CD4-positive, CD25-positive, alpha-beta regulatory T cell (primary cell): ENCODE results near the gene TMEM129. TPM values are rescaled to one million over a fixed set of nuclear protein-coding genes. Genes with fewer than 3 reads are reported as not detected.

ENCODE experiments used
- ATAC-seq, 2 donors: fragments of 150-1000 bp; cut with Tn5 transposase; one replicate each; pipeline ENCODE4 v1.10.0; 2021; ENCODE audit warnings: low read depth in 2 of 2, moderate number of reproducible peaks in 2 of 2, moderate library complexity in 1 of 2
- DNase-seq, 3 donors: peaks; one replicate each; pipeline versions ENCODE4 v3.0.0 to v3.0.0-alpha.2; 2012 to 2022; ENCODE audit warnings: mixed read lengths in 1 of 3
- H3K27ac ChIP-seq: one replicate; pipeline ENCODE4 v1.7.0; 2013; ENCODE audit warnings: mild to moderate bottlenecking, low read length; ENCODE audit not compliant: insufficient read depth, poor library complexity, severe bottlenecking
- H3K27me3 ChIP-seq: one replicate; pipeline ENCODE4 v1.7.0; 2013; ENCODE audit warnings: low read length; ENCODE audit not compliant: control insufficient read depth, insufficient read depth
- H3K36me3 ChIP-seq: one replicate; pipeline ENCODE4 v1.7.0; 2013; ENCODE audit warnings: mild to moderate bottlenecking, low read length, moderate library complexity; ENCODE audit not compliant: control insufficient read depth, insufficient read depth
- H3K4me1 ChIP-seq: 2 replicates; pipeline ENCODE4 v1.7.0; 2013; ENCODE audit warnings: mild to moderate bottlenecking, low read length; ENCODE audit not compliant: insufficient read depth, control insufficient read depth, poor library complexity, severe bottlenecking
- H3K4me3 ChIP-seq: one replicate; pipeline ENCODE4 v1.7.0; 2013; ENCODE audit warnings: low read depth, mild to moderate bottlenecking, low read length, moderate library complexity
- H3K9me3 ChIP-seq, 2 experiments: 1 replicate in 1 of 2; 2 replicates in 1 of 2; pipeline ENCODE4 v1.7.0; 2013; ENCODE audit warnings: low read length in 2 of 2, mild to moderate bottlenecking in 1 of 2, moderate library complexity in 1 of 2; ENCODE audit not compliant: control insufficient read depth in 2 of 2
- H3K27ac Mint-ChIP-seq, 3 donors: one replicate each; pipeline ENCODE4 v1.8.0; 2020 to 2022; ENCODE audit warnings: mild to moderate bottlenecking in 3 of 3, mixed read lengths in 3 of 3, moderate library complexity in 2 of 3
- H3K27me3 Mint-ChIP-seq: one replicate; pipeline ENCODE4 v1.8.0; 2022; ENCODE audit warnings: mild to moderate bottlenecking, mixed read lengths
- H3K36me3 Mint-ChIP-seq: one replicate; pipeline ENCODE4 v1.8.0; 2020; ENCODE audit warnings: mixed read lengths
- H3K4me1 Mint-ChIP-seq, 4 donors: one replicate each; pipeline ENCODE4 v1.8.0; 2020 to 2022; ENCODE audit warnings: mixed read lengths in 4 of 4, mild to moderate bottlenecking in 1 of 4
- H3K4me3 Mint-ChIP-seq, 4 donors: one replicate each; pipeline ENCODE4 v1.8.0; 2020 to 2022; ENCODE audit warnings: mild to moderate bottlenecking in 4 of 4, mixed read lengths in 4 of 4, moderate library complexity in 3 of 4
- H3K9me3 Mint-ChIP-seq, 7 donors: one replicate each; pipeline ENCODE4 v1.8.0; 2020 to 2022; ENCODE audit warnings: mixed read lengths in 7 of 7, mild to moderate bottlenecking in 3 of 7, moderate library complexity in 2 of 7
- polyA plus RNA-seq, 4 donors: library from polyadenylated mRNA; unstranded; fragments of 300-500 nt; fragmentation: Illumina TruSeq; gene quantifications; one replicate each; pipeline ENCODE4 v1.2.3, GENCODE V29; 2021
- total RNA-seq: library from RNA; stranded (reverse); gene quantifications from one replicate; pipeline ENCODE4 v1.2.3, GENCODE V29; 2022

The TMEM129 gene
- total and polyA plus RNA-seq, 5 donors from 2014 or later = 19.6 to 33.9 (median 30.5) TPM

DNA sequence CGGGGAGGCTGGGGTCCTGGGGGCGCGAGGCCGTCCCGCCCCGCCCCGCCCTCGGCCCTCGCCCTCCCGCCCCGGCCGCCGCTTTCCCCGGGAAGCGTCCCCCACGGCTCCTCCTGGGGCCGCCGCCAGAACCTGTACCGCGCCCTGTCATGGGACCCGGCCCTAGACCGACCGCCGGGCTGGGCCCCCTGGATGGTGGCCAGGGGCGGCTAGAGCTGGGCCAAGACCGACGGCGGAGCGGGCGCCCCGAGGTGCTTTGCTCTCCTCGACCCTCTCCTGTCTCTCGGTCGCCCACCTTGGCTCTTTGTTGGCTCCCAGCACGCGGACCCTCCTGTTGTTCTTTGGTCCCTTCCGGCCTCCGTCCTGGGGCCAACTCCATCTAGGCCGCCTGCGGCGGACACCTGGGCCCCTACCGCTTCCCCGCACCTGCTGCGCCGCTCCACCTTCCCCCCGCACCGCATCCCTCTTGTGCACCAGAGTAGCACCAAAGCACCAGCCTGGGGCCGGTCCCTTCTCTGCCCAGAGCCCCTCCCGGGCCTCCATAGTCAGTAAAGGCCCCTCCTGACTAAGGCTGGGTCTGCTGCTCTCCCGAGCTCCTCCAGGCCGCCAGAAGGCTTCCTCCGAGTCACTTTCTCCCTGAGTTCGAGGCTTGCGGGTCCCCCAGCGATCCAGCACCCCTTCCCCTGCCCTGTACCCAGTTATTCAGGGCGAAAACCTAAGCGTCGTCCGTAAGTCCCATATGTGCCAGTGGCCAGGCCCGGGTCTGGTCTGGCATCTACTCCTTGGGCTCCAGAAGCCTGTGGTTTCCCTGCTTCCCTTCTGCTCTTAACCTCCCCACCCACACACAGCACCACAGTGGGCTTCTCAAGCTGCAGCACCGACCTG is 785 bp upstream of the TMEM129 start:
- peaks cover 7 to 65% (median 38%) of the 10 kb centered on the region in 4 donors for H3K4me1 Mint-ChIP-seq
- Histone ChIP-seq H3K4me3 (peak overlapping the region; percentile 92), H3K4me1 (peaks cover 64% of the 10 kb centered on the region), H3K36me3 (peaks cover 5% of the 10 kb centered on the region), H3K9me3 (no peaks in the 10 kb centered on the region), H3K27ac (peak overlapping the region; percentile 89), H3K27me3 (no peaks in the 10 kb centered on the region)
- H3K27ac Mint-ChIP-seq = peak overlapping the region; percentile 100
- no peak for ATAC-seq
- no peaks in the 10 kb centered on the region for H3K27me3 Mint-ChIP-seq
- H3K9me3 Mint-ChIP-seq = peaks cover 0 to 1% (median 0%) of the 10 kb centered on the region in 7 donors
- peaks cover 12% of the 10 kb centered on the region for H3K36me3 Mint-ChIP-seq
- DNase-seq = no peak
- H3K4me3 Mint-ChIP-seq = peak overlapping the region; percentile 92 to 99 (median 95)

GRCh38 chr4:1720163-1720983 is 750 bp downstream of the TMEM129 start:
- H3K4me3 Mint-ChIP-seq = peak overlapping the region; percentile 81 to 99 (median 88)
- peak; percentile 37 to 70 (median 39) for DNase-seq
- H3K9me3 Mint-ChIP-seq = peaks cover 0 to 1% (median 0%) of the 10 kb centered on the region in 7 donors
- ATAC-seq = peak in 1 of 2 donors; percentile 5
- peaks cover 49% of the 10 kb centered on the region for H3K4me1 ChIP-seq
- H3K27me3 Mint-ChIP-seq = no peaks in the 10 kb centered on the region
- H3K4me3 ChIP-seq = no peak overlapping the region
- peaks cover 7 to 57% (median 34%) of the 10 kb centered on the region in 4 donors for H3K4me1 Mint-ChIP-seq
- peaks cover 5% of the 10 kb centered on the region for H3K36me3 ChIP-seq
- H3K27me3 ChIP-seq = no peaks in the 10 kb centered on the region
- no peaks in the 10 kb centered on the region for H3K9me3 ChIP-seq
- peak overlapping the region; percentile 68 for H3K27ac ChIP-seq
- peak overlapping the region; percentile 73 to 91 (median 80) for H3K27ac Mint-ChIP-seq
- peaks cover 5% of the 10 kb centered on the region for H3K36me3 Mint-ChIP-seq

- Histone ChIP-seq H3K9me3 (no peaks in the 10 kb centered on the region), H3K4me3 (no peak overlapping the region), H3K4me1 (peaks cover 49% of the 10 kb centered on the region), H3K27ac (no peak overlapping the region), H3K27me3 (no peaks in the 10 kb centered on the region), H3K36me3 (peaks cover 5% of the 10 kb centered on the region)
- Mint-ChIP-seq H3K36me3 (no peaks in the 10 kb centered on the region), H3K4me1 (peaks cover 4 to 58% (median 30%) of the 10 kb centered on the region in 4 donors), H3K9me3 (peaks cover 0 to 1% (median 0%) of the 10 kb centered on the region in 7 donors), H3K4me3 (peak overlapping the region; percentile 15 to 90 (median 76)), H3K27me3 (no peaks in the 10 kb centered on the region), H3K27ac (peak overlapping the region in 1 of 3 donors; percentile 54)
- ATAC-seq (no peak), DNase-seq (no peak)
These were observed 2.9 kb downstream of the TMEM129 start for GRCh38 chr4:1718095-1718850.

- DNase-seq (no peak), ATAC-seq (no peak)
- peaks cover 46% of the 10 kb centered on the region for H3K4me1 ChIP-seq
- Mint-ChIP-seq H3K36me3 (no peaks in the 10 kb centered on the region), H3K9me3 (peaks cover 0 to under 1% (median 0%) of the 10 kb centered on the region in 7 donors), H3K4me3 (peak overlapping the region in 1 of 4 donors; percentile 99), H3K27me3 (no peaks in the 10 kb centered on the region), H3K27ac (no peak overlapping the region), H3K4me1 (peaks cover 0 to 55% (median 27%) of the 10 kb centered on the region in 4 donors)
- no peak overlapping the region for H3K4me3 ChIP-seq
- no peak overlapping the region for H3K27ac ChIP-seq
- no peaks in the 10 kb centered on the region for H3K9me3 ChIP-seq
- H3K36me3 ChIP-seq = peaks cover 5% of the 10 kb centered on the region
- H3K27me3 ChIP-seq = no peaks in the 10 kb centered on the region
These were observed 3.7 kb downstream of the TMEM129 start for GRCh38 chr4:1717129-1718094.

DNA sequence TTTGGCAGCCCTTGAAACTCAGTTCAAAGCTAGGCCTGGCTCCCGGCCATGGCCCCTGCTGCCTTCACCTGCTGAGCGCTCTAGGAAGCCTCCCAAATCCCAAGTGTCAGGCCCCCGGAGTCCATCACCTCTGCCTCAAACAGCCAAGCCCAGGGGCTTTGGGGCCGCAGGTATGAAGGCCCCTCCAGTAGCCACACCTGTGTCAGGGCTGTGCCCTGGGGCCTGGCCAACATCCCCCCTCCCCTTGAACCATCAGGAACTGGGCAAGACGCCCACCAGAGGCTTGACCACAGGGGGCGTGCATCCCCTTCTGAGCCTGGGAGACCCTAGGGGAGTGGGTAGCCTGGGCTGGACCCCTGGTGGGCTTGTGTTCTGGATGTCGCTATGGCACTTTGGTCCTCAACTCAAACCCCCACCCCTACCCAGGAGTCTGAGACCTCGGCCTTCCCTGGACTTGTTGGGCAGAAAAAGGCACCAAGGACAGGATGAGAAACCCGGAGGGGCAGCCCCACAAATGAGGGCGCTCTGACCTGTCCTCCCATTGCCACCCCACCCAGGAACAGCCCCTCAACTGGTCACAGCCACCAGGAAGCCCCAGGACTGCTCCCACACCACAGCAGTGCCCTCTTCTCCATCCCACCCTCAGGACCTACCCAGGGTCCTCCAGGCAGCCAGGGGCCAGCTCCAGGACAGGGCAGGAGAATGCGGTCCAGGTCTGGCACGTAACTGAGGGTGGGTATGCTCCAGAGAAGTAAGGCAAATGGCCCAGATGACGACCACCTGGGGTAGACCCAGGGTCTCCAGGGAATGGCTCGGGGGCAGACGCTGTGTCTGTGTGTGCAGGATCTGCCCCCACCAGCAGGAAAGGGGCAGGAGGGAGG is 4.8 kb downstream of the TMEM129 start:
- ATAC-seq = no peak
- Mint-ChIP-seq H3K4me1 (peaks cover 0 to 48% (median 26%) of the 10 kb centered on the region in 4 donors), H3K27ac (peak overlapping the region in 1 of 3 donors; percentile 96), H3K27me3 (no peaks in the 10 kb centered on the region), H3K4me3 (peak overlapping the region in 3 of 4 donors; percentile 46 to 99 (median 73)), H3K9me3 (no peaks in the 10 kb centered on the region), H3K36me3 (no peaks in the 10 kb centered on the region)
- no peaks in the 10 kb centered on the region for H3K27me3 ChIP-seq
- no peak overlapping the region for H3K27ac ChIP-seq
- H3K4me3 ChIP-seq = no peak overlapping the region
- peaks cover 5% of the 10 kb centered on the region for H3K36me3 ChIP-seq
- no peak for DNase-seq
- peaks cover 41% of the 10 kb centered on the region for H3K4me1 ChIP-seq
- H3K9me3 ChIP-seq = no peaks in the 10 kb centered on the region

DNA sequence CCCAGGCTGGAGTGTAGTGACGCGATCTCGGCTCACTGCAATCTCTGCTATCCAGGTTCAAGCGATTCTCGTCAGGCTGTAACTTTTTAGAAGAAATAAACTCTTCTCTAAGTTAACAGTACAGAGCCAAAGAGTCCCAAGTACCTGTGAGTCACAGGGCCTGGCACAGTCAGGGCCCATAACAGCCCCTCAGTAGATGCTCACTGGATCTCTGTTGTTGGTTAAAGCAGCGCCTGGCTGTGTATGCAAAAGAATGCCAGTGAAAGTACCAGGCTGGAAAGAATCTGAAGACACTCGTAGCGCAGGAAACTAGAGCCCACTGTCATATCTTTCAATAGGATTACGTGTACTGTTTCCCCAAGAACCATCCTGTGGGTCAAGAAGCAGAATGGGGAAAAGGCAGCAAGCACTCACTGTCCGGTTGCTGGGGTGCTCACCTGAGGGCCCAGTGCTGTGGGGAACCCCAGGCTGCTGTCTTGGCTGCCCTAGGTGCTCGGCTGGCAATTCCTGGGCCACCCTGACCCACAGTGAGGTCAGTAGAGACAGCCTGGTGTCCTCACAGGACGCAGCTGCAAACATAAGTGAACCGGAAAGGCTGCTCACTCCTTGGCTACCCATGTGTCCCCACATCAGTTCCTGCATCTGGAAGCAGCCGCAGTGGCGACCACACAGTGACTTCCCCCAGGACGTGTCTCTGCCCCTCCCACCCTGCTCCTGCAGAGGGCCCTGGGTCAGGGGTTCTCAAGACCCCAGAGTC is 5.9 kb downstream of the TMEM129 start:
- Histone ChIP-seq H3K36me3 (peaks cover 5% of the 10 kb centered on the region), H3K4me1 (peaks cover 49% of the 10 kb centered on the region), H3K4me3 (no peak overlapping the region), H3K27me3 (no peaks in the 10 kb centered on the region), H3K27ac (peak overlapping the region; percentile 14), H3K9me3 (no peaks in the 10 kb centered on the region)
- Mint-ChIP-seq H3K4me3 (peak overlapping the region in 3 of 4 donors; percentile 97 to 99 (median 97)), H3K27ac (peak overlapping the region; percentile 60 to 96 (median 62)), H3K4me1 (peaks cover 4 to 55% (median 35%) of the 10 kb centered on the region in 4 donors), H3K9me3 (no peaks in the 10 kb centered on the region), H3K36me3 (no peaks in the 10 kb centered on the region), H3K27me3 (no peaks in the 10 kb centered on the region)
- DNase-seq (no peak), ATAC-seq (no peak)
